Adrenal gland (tissue), 12 donors: ENCODE data around the gene CYRIA. TPM values are rescaled to one million over a fixed set of nuclear protein-coding genes. Genes with fewer than 3 reads are reported as not detected.
A peak's percentile ranks its signal among the peaks of the same experiment; 100 is the strongest.

Experiments
- DNase-seq, 7 donors: peaks; one replicate each; pipeline ENCODE4 v3.0.0-alpha.2; 2019 to 2020
- H3K27ac ChIP-seq, 5 donors: fragments of 200-600 bp; sonication (generic) in 4 of 5; 1 replicate in 3 of 5; 2 replicates in 2 of 5; pipeline versions ENCODE4 v1.5.1 to v1.8.0; 2016 to 2020; ENCODE audit warnings: mild to moderate bottlenecking in 1 of 5
- H3K27me3 ChIP-seq: fragments of 200-600 bp; 2 replicates; pipeline ENCODE4 v1.8.0; 2021
- H3K36me3 ChIP-seq, 2 donors: fragments of 200-600 bp; replicated peaks in 1 of 2; 1 replicate in 1 of 2; 2 replicates in 1 of 2; pipeline versions ENCODE4 v1.5.1 to v1.8.0; 2018 to 2022
- H3K4me1 ChIP-seq, 2 donors: fragments of 200-600 bp; replicated peaks in 1 of 2; 1 replicate in 1 of 2; 2 replicates in 1 of 2; pipeline versions ENCODE4 v1.5.1 to v1.8.0; 2018 to 2021
- H3K4me3 ChIP-seq, 4 donors: fragments of 200-600 bp; sonication (generic) in 3 of 4; one replicate each; pipeline ENCODE4 v1.5.1; 2016 to 2018
- H3K9me3 ChIP-seq, 3 donors: fragments of 200-600 bp; sonication (generic) in 1 of 3; replicated peaks in 1 of 3; 1 replicate in 2 of 3; 2 replicates in 1 of 3; pipeline versions ENCODE4 v1.5.1 to v1.8.0; 2016 to 2021
- POLR2A ChIP-seq, 2 donors: fragments of 450-650 bp; IDR thresholded peaks; one replicate each; pipeline ENCODE4 v1.6.1; 2017; ENCODE audit warnings: antibody characterized with exemption in 2 of 2, mild to moderate bottlenecking in 2 of 2, moderate library complexity in 1 of 2
- WGBS, 4 donors: extraction: QIAGEN DNeasy Blood & Tissue Kit in 2 of 4; methylation state at CpG; one replicate each; pipeline versions ENCODE4 v1.1.5 to v1.1.7; 2013 to 2017; 5-methylcytosine and 5-hydroxymethylcytosine counted together
- intact Hi-C, 2 donors: fragments of 100-400 bp; cut with DNase I; formaldehyde crosslinking; loops; one replicate each; pipeline versions ENCODE4 v1.14.1 to v1.15.0; 2022 to 2023
- polyA plus RNA-seq, 3 donors: library from polyadenylated mRNA; stranded (reverse); fragments of 200-250 nt in 2 of 3; fragments of 350-450 nt in 1 of 3; fragmentation: Illumina TruSeq in 1 of 3; extraction: RNeasy Lipid Tissue Mini Kit (QIAGEN cat#74804) in 1 of 3; gene quantifications; one replicate each; pipeline ENCODE4 v1.2.3, GENCODE V29; 2013 to 2014
- total RNA-seq, 9 donors: library from RNA; depleted of rRNA in 4 of 9; stranded (reverse); fragments of >200 nt in 4 of 9; fragments of 120-200 nt in 1 of 9; fragmentation: NEBNext Ultra II Directional in 1 of 9; extraction: Animal tissue kit (Norgen Biotek cat#: 25700) in 1 of 9; gene quantifications; one replicate each; pipeline versions ENCODE4 v1.1.0 to v1.2.4, GENCODE V29; 2013 to 2023
- TF ChIP-seq, protein P1 (sequence below), 6 experiments: fragments of 450-650 bp in 4 of 6; fragments of 200-600 bp in 2 of 6; sonication (generic) in 1 of 6; IDR thresholded peaks; 1 replicate in 5 of 6; 2 replicates in 1 of 6; pipeline versions ENCODE4 v1.5.1 to v1.8.0; 2016 to 2021; ENCODE audit warnings: antibody characterized with exemption in 6 of 6, mild to moderate bottlenecking in 2 of 6, moderate library complexity in 1 of 6
- donor health status: healthy with polysubstance abuse.
- donor health status: Bipolar disorder and iron deficiency.
- donor health status: DM: yes; HTN: yes; CAD: no.
- donor health status: DM: no; HTN: no; CAD: no.
- donor health status: DM: no; HTN: no; CAD: no.
- donor health status: DM: yes; HTN: yes; CAD: no.

CYRIA gene
- total and polyA plus RNA-seq, 12 donors = 2.4 to 31.0 (median 17.9) TPM

DNA sequence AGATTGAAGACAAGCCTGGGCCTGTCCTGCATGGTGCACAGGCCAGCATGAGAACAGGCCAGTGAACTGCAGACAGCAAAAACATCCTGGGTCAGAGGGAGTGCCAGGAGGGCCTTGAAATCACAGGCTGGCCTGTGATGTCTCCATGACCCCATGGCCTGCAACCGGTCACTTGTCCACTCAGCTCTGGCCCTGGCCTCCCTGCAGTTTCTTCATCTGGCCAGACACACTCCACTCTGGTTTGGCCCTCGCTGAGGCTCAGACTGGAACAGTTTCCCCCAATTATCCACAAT lies 12.6 kb downstream of the CYRIA start:
- TF ChIP-seq, protein P1, sequence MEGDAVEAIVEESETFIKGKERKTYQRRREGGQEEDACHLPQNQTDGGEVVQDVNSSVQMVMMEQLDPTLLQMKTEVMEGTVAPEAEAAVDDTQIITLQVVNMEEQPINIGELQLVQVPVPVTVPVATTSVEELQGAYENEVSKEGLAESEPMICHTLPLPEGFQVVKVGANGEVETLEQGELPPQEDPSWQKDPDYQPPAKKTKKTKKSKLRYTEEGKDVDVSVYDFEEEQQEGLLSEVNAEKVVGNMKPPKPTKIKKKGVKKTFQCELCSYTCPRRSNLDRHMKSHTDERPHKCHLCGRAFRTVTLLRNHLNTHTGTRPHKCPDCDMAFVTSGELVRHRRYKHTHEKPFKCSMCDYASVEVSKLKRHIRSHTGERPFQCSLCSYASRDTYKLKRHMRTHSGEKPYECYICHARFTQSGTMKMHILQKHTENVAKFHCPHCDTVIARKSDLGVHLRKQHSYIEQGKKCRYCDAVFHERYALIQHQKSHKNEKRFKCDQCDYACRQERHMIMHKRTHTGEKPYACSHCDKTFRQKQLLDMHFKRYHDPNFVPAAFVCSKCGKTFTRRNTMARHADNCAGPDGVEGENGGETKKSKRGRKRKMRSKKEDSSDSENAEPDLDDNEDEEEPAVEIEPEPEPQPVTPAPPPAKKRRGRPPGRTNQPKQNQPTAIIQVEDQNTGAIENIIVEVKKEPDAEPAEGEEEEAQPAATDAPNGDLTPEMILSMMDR (IDR thresholded peaks at IDR 0.05) = no peak
- no peak for TF ChIP-seq POLR2A (IDR thresholded peaks at IDR 0.05)
- H3K4me3 ChIP-seq = no peak overlapping the region
- H3K27me3 ChIP-seq = no peaks in the 10 kb centered on the region
- H3K4me1 ChIP-seq = peaks cover 53 to 83% of the 10 kb centered on the region in 2 donors
- intact Hi-C loops = no loop called here
- peak in 5 of 7 donors; percentile 16 to 77 (median 57) for DNase-seq
- peak overlapping the region in 4 of 5 donors; percentile 20 to 79 (median 58) for H3K27ac ChIP-seq
- no peaks in the 10 kb centered on the region for H3K9me3 ChIP-seq
- no peaks in the 10 kb centered on the region for H3K36me3 ChIP-seq
- WGBS, 4 donors = 32 to 66% (median 46%) methylated on average over 2 of the region's 2 CpGs

DNA sequence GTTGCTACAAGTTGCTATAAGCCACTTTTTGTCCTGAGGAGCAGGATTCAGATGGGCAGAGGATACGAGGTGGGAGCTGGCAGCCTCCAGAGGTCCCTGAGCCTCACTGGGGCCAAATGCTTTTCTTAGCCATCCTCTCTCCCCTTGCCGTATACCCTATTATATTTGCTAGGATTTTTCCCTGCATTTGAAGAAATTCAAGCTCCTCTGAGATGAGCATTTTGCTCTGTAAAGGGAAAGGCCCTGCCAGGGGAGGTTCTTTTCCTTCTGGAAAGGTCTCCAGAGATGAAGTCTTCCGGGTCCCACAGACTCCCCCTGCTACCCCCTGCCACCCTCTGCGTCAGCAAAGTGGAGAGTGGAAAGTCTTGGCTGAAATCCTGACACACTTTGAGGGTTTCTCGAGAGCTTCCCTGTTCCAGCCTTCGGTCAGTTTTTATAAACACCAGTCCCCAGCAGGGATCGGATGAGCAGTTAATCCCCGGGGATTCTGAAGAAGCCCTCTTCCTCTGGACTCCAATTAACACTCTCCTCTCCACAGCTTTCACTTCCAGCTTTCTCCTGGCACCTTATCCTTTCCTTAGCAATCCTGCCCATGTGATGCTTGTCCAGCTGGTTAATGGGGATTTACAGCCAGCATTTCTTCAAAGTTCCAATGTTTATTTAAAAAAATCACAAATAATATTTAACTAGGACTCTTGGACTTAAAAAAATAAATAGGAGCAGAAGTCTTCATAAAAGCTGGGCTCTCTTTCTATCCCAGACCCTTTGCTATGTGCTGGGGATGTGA lies 13.1 kb downstream of the CYRIA start:
- peak overlapping the region in 4 of 5 donors; percentile 20 to 79 (median 58) for H3K27ac ChIP-seq
- WGBS, 4 donors = 52 to 67% (median 63%) methylated on average over 8 of the region's 8 CpGs
- no peaks in the 10 kb centered on the region for H3K36me3 ChIP-seq
- peak in 1 of 7 donors; percentile 24 for DNase-seq
- TF ChIP-seq, protein P1 (IDR thresholded peaks at IDR 0.05) = no peak
- TF ChIP-seq POLR2A (IDR thresholded peaks at IDR 0.05) = no peak
- H3K4me3 ChIP-seq = no peak overlapping the region
- no peaks in the 10 kb centered on the region for H3K27me3 ChIP-seq
- intact Hi-C loops = no loop called here
- peaks cover 51 to 83% of the 10 kb centered on the region in 2 donors for H3K4me1 ChIP-seq
- H3K9me3 ChIP-seq = no peaks in the 10 kb centered on the region

DNA sequence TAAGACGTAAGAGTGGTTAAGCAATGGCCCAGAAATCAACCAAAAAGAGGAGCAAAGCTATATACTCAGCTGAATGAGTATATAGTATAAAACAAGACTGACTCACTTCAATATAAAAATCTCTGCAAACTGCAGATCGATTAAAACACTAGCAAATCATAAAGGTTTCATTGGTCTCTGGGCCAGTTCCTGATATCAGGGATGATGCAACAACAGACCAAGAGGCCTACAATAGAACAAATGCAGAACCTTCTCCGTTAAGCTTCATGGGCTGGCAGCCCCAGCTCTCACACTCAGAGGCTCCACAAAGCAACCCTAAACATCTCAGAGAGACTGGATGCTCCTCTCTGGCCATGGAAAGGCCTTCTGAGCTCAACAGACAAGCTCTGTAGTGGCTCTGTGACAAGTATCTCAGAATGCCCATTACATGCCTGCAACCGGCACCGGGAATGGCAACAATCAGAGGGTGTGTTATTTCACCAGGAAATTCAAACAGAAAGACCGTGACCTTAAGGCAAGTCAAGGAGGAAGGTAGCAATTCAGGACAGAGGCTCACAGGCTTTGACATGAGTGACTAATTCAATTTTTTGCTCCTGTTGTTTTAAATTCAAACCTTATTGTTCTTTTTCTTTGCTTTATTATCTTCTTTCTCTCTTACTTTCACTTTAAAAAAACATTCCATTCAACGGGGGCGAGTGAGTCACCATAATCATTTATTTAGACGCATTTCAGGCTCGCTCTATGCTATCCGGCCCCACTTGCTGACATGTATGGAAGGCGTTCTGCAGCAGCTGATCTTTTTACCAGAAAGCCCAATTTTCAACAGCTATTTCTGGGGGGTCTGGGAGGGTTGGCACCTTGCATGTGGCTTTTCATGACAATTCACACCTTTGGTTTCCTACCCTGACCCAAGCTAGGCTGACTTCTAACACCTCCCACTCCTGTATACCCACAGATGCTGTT lies 15.1 kb downstream of the CYRIA start:
- WGBS, 4 donors = 14 to 19% (median 17%) methylated on average over 12 of the region's 12 CpGs
- H3K9me3 ChIP-seq = no peaks in the 10 kb centered on the region
- no peak for TF ChIP-seq POLR2A (IDR thresholded peaks at IDR 0.05)
- TF ChIP-seq, protein P1 (IDR thresholded peaks at IDR 0.05) = no peak
- H3K36me3 ChIP-seq = no peaks in the 10 kb centered on the region
- peak in 2 of 7 donors; percentile 61 to 65 for DNase-seq
- H3K27ac ChIP-seq = peak overlapping the region; percentile 59 to 88 (median 85)
- H3K27me3 ChIP-seq = no peaks in the 10 kb centered on the region
- intact Hi-C loops = no loop called here
- H3K4me3 ChIP-seq = peak overlapping the region in 1 of 4 donors; percentile 43
- H3K4me1 ChIP-seq = peaks cover 33 to 67% of the 10 kb centered on the region in 2 donors
